WERI-Rb-1 (cell line): Measurements from ENCODE around the gene DUS4L.

Source experiments
- DNase-seq: peaks from one replicate; pipeline ENCODE4 v3.0.0-alpha.2; 2020
- H3K27ac ChIP-seq: fragments of 250-450 bp; sonication (Bioruptor Pico); 2 replicates; pipeline ENCODE4 v1.5.1; 2020; ENCODE audit warnings: mild to moderate bottlenecking, moderate library complexity
- H3K27me3 ChIP-seq: fragments of 250-450 bp; sonication (Bioruptor Pico); 2 replicates; pipeline ENCODE4 v1.5.1; 2021; ENCODE audit warnings: mild to moderate bottlenecking, low read depth, moderate library complexity; ENCODE audit not compliant: insufficient read depth, severe bottlenecking
- H3K36me3 ChIP-seq: fragments of 250-450 bp; sonication (Bioruptor Pico); 2 replicates; pipeline ENCODE4 v1.5.1; 2020; ENCODE audit warnings: mild to moderate bottlenecking, moderate library complexity
- H3K4me3 ChIP-seq: 2 replicates; pipeline ENCODE4 v1.5.1; 2011; ENCODE audit warnings: low read depth, mild to moderate bottlenecking, control low read depth, low read length
- H3K9me3 ChIP-seq: fragments of 250-450 bp; sonication (Bioruptor Pico); 2 replicates; pipeline ENCODE4 v1.5.1; 2021; ENCODE audit warnings: mild to moderate bottlenecking, moderate library complexity; ENCODE audit not compliant: severe bottlenecking
- TF ChIP-seq, protein P1 (sequence below): IDR thresholded peaks from 2 replicates; pipeline ENCODE4 v1.5.1; 2011; ENCODE audit warnings: low read depth, mild to moderate bottlenecking, control low read depth, inconsistent platforms, low read length

The DUS4L gene

GRCh38 chr7:107610323-107610722 is 46.6 kb downstream of the DUS4L start:
- Histone ChIP-seq H3K27ac (no peak overlapping the region), H3K4me3 (no peak overlapping the region), H3K9me3 (no peaks in the 10 kb centered on the region), H3K36me3 (peaks cover 26% of the 10 kb centered on the region), H3K27me3 (no peaks in the 10 kb centered on the region)
- no peak for DNase-seq
- TF ChIP-seq, protein P1, sequence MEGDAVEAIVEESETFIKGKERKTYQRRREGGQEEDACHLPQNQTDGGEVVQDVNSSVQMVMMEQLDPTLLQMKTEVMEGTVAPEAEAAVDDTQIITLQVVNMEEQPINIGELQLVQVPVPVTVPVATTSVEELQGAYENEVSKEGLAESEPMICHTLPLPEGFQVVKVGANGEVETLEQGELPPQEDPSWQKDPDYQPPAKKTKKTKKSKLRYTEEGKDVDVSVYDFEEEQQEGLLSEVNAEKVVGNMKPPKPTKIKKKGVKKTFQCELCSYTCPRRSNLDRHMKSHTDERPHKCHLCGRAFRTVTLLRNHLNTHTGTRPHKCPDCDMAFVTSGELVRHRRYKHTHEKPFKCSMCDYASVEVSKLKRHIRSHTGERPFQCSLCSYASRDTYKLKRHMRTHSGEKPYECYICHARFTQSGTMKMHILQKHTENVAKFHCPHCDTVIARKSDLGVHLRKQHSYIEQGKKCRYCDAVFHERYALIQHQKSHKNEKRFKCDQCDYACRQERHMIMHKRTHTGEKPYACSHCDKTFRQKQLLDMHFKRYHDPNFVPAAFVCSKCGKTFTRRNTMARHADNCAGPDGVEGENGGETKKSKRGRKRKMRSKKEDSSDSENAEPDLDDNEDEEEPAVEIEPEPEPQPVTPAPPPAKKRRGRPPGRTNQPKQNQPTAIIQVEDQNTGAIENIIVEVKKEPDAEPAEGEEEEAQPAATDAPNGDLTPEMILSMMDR = no peak

- TF ChIP-seq, protein P1 = no peak
- Histone ChIP-seq H3K9me3 (no peaks in the 10 kb centered on the region), H3K27me3 (no peaks in the 10 kb centered on the region), H3K4me3 (no peak overlapping the region), H3K36me3 (peaks cover 37% of the 10 kb centered on the region), H3K27ac (no peak overlapping the region)
- no peak for DNase-seq
These were observed 49.7 kb downstream of the DUS4L start for GRCh38 chr7:107613439-107613838.

DNA sequence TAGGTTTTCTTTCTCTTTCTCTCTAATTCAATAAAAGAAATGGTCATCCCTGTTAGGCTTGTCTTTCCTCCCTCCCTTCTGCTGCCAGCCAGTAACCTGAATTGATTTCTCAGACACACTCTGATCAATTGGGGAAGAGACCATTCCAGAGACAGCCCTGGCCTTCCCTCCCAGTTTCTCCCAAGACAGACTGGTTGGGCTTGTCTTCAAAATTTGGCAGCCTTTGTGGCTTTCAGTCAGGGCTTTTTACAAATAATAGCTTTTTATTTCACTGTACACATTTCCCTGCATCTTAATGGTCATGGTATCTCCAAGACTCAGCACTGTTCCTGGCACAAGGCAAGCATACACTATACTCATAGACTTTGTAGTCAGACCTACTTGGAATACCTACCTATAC is 50.2 kb downstream of the DUS4L start:
- DNase-seq = no peak
- H3K36me3 ChIP-seq = peaks cover 37% of the 10 kb centered on the region
- H3K9me3 ChIP-seq = no peaks in the 10 kb centered on the region
- H3K4me3 ChIP-seq = no peak overlapping the region
- TF ChIP-seq, protein P1 = no peak
- no peak overlapping the region for H3K27ac ChIP-seq
- no peaks in the 10 kb centered on the region for H3K27me3 ChIP-seq

GRCh38 chr7:107614425-107614824 is 50.7 kb downstream of the DUS4L start:
- H3K9me3 ChIP-seq = no peaks in the 10 kb centered on the region
- H3K27me3 ChIP-seq = no peaks in the 10 kb centered on the region
- TF ChIP-seq, protein P1 = no peak
- DNase-seq = no peak
- no peak overlapping the region for H3K27ac ChIP-seq
- peaks cover 37% of the 10 kb centered on the region for H3K36me3 ChIP-seq
- H3K4me3 ChIP-seq = no peak overlapping the region

- TF ChIP-seq, protein P1 = no peak
- no peaks in the 10 kb centered on the region for H3K9me3 ChIP-seq
- H3K27me3 ChIP-seq = no peaks in the 10 kb centered on the region
- H3K4me3 ChIP-seq = no peak overlapping the region
- no peak for DNase-seq
- H3K36me3 ChIP-seq = peaks cover 37% of the 10 kb centered on the region
- H3K27ac ChIP-seq = no peak overlapping the region
These were observed 52.3 kb downstream of the DUS4L start for GRCh38 chr7:107615910-107616680.

GRCh38 chr7:107622429-107622828 is 58.7 kb downstream of the DUS4L start:
- H3K27ac ChIP-seq = no peak overlapping the region
- TF ChIP-seq, protein P1 = no peak
- peaks cover 3% of the 10 kb centered on the region for H3K9me3 ChIP-seq
- no peaks in the 10 kb centered on the region; the same call in 1 of the 2 replicates for H3K36me3 ChIP-seq
- H3K27me3 ChIP-seq = no peaks in the 10 kb centered on the region
- DNase-seq = no peak
- H3K4me3 ChIP-seq = no peak overlapping the region
